ENCODE measurements around the gene CACTIN.

CACTIN gene

GRCh38 chr19:3642296-3642695 lies 15.7 kb upstream of the CACTIN start:
- no peak overlapping the region for H2AFZ ChIP-seq
- H3K9ac ChIP-seq: no peak overlapping the region
- H3K4me1 ChIP-seq: no peaks in the 10 kb centered on the region
- no peaks in the 10 kb centered on the region for H3K9me3 ChIP-seq (ENCODE audit: control insufficient read depth, low read length)
- TF ChIP-seq, protein P1, sequence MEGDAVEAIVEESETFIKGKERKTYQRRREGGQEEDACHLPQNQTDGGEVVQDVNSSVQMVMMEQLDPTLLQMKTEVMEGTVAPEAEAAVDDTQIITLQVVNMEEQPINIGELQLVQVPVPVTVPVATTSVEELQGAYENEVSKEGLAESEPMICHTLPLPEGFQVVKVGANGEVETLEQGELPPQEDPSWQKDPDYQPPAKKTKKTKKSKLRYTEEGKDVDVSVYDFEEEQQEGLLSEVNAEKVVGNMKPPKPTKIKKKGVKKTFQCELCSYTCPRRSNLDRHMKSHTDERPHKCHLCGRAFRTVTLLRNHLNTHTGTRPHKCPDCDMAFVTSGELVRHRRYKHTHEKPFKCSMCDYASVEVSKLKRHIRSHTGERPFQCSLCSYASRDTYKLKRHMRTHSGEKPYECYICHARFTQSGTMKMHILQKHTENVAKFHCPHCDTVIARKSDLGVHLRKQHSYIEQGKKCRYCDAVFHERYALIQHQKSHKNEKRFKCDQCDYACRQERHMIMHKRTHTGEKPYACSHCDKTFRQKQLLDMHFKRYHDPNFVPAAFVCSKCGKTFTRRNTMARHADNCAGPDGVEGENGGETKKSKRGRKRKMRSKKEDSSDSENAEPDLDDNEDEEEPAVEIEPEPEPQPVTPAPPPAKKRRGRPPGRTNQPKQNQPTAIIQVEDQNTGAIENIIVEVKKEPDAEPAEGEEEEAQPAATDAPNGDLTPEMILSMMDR (IDR thresholded peaks at IDR 0.05): no peak
- H3K36me3 ChIP-seq (ENCODE audit: control insufficient read depth, insufficient read depth, low read length): no peaks in the 10 kb centered on the region
- H3K4me2 ChIP-seq (ENCODE audit: low read length): no peak overlapping the region
- no peak overlapping the region for H3K4me3 ChIP-seq (ENCODE audit: low read depth, low read length)
- no peaks in the 10 kb centered on the region for H3K27me3 ChIP-seq (ENCODE audit: control insufficient read depth, insufficient read depth, low read length)
- no peak overlapping the region for H3K27ac ChIP-seq
- no peaks in the 10 kb centered on the region for H3K79me2 ChIP-seq

DNA sequence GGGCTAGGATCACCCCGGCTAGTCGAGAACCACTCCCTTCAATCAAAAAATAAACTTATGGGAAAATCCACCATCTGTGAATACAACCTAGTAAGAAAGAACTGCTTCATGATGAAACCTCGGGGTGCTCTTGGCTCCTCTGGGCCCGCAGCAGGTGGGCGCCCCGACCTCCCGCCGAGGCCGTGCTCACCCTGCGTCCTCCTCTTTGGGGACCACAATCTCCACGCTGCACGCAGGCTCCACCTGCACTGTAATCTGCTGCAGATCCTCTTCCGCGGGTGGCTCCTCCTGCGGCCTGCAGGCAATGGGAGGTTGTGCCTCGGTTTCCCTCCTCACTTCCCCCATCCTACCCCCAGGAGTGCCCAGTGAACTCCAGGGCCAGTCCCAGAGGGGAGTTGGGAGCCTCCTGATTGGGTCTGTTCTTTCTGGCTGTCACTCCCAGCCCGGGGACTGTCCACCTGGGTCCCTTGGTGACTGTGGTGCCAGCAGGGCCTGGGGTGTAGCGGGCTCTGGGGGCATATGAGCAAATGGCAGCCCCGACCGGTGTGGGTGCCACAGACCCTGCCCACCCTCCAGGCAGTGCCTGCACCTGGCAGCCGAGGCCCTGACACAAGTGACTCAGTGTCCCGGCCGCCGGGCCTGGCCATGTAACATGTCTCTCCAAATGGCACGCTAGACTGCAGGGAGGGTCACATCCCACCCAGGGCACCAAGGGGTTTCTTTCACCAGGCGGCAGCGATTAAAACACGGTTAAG lies 15.1 kb upstream of the CACTIN start:
- TF ChIP-seq, protein P1 (IDR thresholded peaks at IDR 0.05): no peak

DNA sequence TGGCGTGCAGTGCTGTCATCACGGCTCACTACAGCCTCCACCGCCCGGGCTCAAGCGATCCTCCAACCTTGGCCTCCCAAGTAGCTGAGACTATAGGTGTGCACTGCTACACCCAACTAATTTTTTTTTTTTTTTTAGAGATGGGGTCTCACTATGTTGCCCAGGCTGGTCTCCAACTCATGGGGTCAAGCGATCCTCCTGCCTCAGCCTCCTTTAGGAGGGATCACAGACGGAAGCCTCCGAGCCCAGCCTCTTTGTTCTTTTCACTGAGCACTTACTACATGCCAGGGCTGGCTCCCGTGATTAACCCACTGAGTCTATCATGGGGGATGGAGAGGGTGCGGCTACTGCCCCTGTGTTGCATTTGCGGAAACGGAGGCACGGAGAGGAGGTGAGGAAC lies 12.9 kb upstream of the CACTIN start:
- Histone ChIP-seq H3K4me3 (ENCODE audit: low read depth, low read length) (no peak overlapping the region), H3K27ac (no peak overlapping the region), H3K27me3 (ENCODE audit: control insufficient read depth, insufficient read depth, low read length) (no peaks in the 10 kb centered on the region), H2AFZ (no peak overlapping the region), H3K9me3 (ENCODE audit: control insufficient read depth, low read length) (no peaks in the 10 kb centered on the region), H3K4me1 (no peaks in the 10 kb centered on the region), H3K79me2 (no peaks in the 10 kb centered on the region), H3K9ac (no peak overlapping the region), H3K36me3 (ENCODE audit: control insufficient read depth, insufficient read depth, low read length) (no peaks in the 10 kb centered on the region), H3K4me2 (ENCODE audit: low read length) (no peak overlapping the region)
- TF ChIP-seq, protein P1 (IDR thresholded peaks at IDR 0.05): no peak

More for the DNA sequence above, 15.1 kb upstream of the CACTIN start:
- H3K9ac ChIP-seq: no peak overlapping the region
- no peaks in the 10 kb centered on the region for H3K79me2 ChIP-seq
- no peaks in the 10 kb centered on the region for H3K9me3 ChIP-seq (ENCODE audit: control insufficient read depth, low read length)
- H3K27ac ChIP-seq: no peak overlapping the region
- H2AFZ ChIP-seq: no peak overlapping the region
- no peak overlapping the region for H3K4me3 ChIP-seq (ENCODE audit: low read depth, low read length)
- H3K4me1 ChIP-seq: no peaks in the 10 kb centered on the region
- no peak overlapping the region for H3K4me2 ChIP-seq (ENCODE audit: low read length)
- H3K36me3 ChIP-seq (ENCODE audit: control insufficient read depth, insufficient read depth, low read length): no peaks in the 10 kb centered on the region
- no peaks in the 10 kb centered on the region for H3K27me3 ChIP-seq (ENCODE audit: control insufficient read depth, insufficient read depth, low read length)

GRCh38 chr19:3638208-3639193 lies 11.9 kb upstream of the CACTIN start:
- H3K4me3 ChIP-seq (ENCODE audit: low read depth, low read length): no peak overlapping the region
- no peaks in the 10 kb centered on the region for H3K79me2 ChIP-seq
- no peaks in the 10 kb centered on the region for H3K9me3 ChIP-seq (ENCODE audit: control insufficient read depth, low read length)
- no peak overlapping the region for H3K9ac ChIP-seq
- H3K27ac ChIP-seq: no peak overlapping the region
- no peaks in the 10 kb centered on the region for H3K27me3 ChIP-seq (ENCODE audit: control insufficient read depth, insufficient read depth, low read length)
- no peak overlapping the region for H2AFZ ChIP-seq
- H3K36me3 ChIP-seq (ENCODE audit: control insufficient read depth, insufficient read depth, low read length): no peaks in the 10 kb centered on the region
- H3K4me2 ChIP-seq (ENCODE audit: low read length): no peak overlapping the region
- TF ChIP-seq, protein P1 (IDR thresholded peaks at IDR 0.05): no peak
- no peaks in the 10 kb centered on the region for H3K4me1 ChIP-seq

Measured in parathyroid adenoma (tissue), 2 donors.